ENCODE measurements around the gene RNF150.

RNF150 gene

DNA sequence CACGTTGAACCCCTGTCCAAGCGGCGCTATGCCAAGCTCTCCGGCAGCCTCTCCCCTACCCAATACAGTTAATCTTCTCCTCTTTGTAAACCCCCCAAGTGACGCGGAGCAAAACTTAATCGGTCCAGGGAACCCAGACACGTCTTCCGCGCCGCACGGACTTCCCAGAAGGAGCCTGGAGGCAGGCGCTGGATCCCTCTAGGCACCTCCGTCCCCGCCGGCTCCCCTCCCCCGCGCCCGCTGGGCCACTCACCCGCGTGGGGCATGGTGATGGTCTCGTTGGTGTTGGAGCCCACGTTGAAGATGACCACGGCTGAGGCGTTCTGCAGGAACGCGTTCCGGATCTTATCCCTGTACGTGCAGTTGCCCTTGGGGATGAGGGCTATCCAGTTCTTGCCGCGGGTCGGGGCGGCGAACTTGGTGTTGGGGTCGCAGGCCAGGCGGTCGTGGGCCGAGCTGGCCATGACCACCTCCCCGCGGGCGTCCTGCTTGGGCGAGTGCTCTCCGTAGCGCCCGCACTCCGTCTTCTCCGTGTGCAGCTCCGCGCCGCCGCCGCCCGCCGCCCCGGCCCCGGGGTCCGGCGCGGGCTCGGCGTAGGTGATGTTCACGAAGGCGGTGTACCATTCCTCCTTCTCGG, 1.1 kb downstream of the RNF150 start:
- DNase-seq (ENCODE audit: extremely low read depth in 1 of 2, low read depth in 1 of 2) = no peak

DNA sequence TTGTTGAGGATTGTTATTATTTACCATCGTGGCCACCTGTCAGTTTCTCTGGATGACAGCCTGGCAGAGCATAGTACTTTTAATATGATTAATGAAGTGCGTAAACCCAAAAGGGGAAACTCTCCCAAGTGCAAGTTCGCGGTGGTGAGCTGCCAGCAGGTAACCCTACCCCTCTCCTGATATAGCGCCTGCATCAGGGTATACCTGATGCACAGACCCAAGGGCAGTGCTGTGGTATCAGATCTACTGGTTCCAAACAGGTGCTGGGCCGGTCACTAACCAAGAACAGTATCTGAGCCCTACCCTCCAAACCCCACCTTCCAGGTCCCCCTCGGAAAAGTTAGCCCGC, 1.6 kb downstream of the RNF150 start:
- no peak for DNase-seq (ENCODE audit: extremely low read depth in 1 of 2, low read depth in 1 of 2)

DNA sequence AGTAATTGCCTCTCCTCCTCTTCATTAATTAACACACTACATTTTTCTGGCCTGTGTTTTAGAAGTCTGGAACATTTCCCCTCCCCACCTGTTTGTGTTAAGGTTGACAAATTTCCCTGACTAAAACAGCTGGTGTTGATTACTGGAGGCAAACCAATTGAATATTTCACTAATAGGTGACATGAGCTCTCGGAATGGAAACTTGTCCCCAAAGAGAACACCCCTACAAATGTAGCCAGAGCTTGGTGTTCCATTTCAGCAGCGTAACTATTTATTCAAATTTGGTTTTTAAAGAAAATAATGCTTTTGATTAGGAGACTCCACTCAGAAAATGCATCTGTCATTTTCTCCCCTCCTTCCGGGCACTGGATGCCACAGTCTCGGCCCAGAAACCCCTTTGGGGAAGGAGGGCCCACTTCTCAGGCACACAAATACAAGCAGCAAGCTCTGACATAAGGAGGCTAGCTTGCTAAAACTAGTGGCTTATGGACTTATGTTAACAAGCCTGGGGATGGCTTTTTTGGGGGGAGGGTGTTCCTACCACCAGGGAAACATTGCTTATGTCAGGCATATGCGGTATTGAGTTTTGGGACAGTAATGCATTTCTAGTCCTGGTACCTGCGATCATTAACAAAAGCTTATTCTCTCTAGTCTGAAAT, 2.2 kb downstream of the RNF150 start:
- no peak for DNase-seq (ENCODE audit: extremely low read depth in 1 of 2, low read depth in 1 of 2)

DNA sequence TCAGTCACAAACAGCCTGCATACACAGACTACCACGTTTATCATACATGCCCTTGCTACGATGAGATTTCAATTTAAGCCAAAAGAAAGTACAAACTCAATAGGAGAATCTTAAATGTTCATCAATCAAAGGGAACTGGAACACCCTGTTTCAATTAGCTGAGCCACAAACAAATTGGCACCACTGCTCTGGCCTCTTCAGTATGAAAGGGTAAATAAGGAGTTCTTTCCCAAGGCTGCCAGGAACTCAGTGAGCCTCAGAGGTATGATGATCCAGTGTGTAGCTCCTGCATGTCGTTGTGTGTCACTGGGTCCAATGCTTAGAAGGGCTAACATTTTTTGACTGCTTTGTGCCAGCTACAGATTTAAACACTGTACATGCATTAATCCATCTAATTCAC, 5.4 kb downstream of the RNF150 start:
- no peak for DNase-seq (ENCODE audit: extremely low read depth in 1 of 2, low read depth in 1 of 2)

GRCh38 chr4:141126769-141127168, 6.5 kb downstream of the RNF150 start:
- no peak for DNase-seq (ENCODE audit: extremely low read depth in 1 of 2, low read depth in 1 of 2)

- no peak for DNase-seq (ENCODE audit: extremely low read depth in 1 of 2, low read depth in 1 of 2)
Observed at GRCh38 chr4:141124224-141124623, 9.0 kb downstream of the RNF150 start.

DNA sequence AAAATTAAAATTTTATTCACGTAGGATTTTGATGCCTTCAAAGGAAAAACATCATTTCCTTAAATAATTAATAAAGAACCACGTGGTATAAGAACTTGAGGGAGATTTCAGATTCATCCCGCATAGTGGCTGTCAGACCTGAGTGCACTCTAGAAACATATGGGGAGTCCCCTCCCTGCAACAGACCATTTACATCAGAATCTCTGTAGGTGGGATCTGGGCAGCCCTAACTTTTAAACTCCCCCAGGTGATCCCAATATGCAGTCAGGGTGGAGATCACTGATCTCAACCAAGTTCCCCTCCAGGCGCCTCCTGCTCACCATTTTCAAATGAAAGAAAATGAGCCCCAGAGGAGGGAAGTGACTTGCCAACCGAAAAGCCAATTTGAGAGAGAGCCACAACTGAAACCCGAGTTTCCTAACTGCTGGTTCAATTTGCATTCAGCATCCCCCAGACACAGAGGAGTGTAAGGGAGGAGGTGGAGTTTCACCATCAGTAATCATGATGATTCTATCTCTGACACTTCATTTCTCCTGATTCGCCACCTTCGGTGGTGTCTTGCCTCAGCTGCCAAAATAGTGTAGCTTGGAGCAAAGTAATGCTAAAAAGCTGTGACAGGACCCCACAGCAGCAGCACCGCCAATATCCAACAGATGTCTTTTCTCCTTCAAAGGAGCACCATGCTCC, 11.4 kb downstream of the RNF150 start:
- DNase-seq (ENCODE audit: extremely low read depth in 1 of 2, low read depth in 1 of 2) = no peak

DNA sequence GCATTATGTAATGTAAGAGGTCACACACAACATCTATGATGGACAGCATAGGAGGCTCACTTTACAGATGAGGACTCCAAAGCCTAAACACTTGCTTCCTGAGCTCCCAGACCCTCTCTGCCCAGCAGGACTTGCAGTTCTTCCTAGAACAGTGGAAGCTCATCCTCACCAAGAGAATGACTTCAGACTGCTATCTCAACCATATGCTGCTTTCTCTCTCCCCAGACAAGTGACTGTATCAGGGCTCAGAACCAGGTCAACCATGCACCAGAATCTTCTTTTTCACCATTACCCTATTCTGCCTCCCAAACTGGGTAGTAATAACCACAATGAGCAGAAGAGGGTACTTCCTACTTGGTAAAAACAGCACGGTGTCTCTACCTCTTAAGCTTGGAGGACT, 12.2 kb downstream of the RNF150 start:
- no peak for DNase-seq (ENCODE audit: extremely low read depth in 1 of 2, low read depth in 1 of 2)

DNA sequence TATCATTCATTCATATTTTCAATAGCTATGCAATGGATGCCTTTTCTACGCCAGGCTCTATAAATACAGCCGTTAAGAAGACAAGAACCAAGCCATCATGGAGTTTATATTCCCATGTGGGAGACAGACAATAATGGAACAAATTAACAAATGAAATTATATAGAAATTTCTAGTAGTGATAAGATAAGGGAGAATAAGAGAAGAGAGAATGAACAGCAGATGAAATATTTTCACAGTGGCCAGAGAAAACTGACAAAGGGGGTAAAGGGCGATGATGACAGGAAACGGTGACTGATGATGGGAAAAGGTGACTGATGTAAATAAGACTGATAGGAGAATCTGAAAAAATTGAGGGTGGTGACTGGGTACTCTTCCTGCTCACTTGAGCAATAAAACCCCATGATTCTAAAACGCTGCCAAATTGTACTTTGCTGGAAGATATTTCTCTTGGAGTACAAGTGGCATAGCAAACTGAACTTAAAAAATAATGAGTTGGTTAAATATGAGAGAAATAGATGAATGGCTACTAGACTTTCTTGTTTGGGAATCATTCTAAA, 13.2 kb downstream of the RNF150 start:
- DNase-seq (ENCODE audit: extremely low read depth in 1 of 2, low read depth in 1 of 2) = no peak

GRCh38 chr4:141119071-141119470, 14.2 kb downstream of the RNF150 start:
- DNase-seq (ENCODE audit: extremely low read depth in 1 of 2, low read depth in 1 of 2) = no peak

GRCh38 chr4:141118381-141118780, 14.9 kb downstream of the RNF150 start:
- no peak for DNase-seq (ENCODE audit: extremely low read depth in 1 of 2, low read depth in 1 of 2)

DNA sequence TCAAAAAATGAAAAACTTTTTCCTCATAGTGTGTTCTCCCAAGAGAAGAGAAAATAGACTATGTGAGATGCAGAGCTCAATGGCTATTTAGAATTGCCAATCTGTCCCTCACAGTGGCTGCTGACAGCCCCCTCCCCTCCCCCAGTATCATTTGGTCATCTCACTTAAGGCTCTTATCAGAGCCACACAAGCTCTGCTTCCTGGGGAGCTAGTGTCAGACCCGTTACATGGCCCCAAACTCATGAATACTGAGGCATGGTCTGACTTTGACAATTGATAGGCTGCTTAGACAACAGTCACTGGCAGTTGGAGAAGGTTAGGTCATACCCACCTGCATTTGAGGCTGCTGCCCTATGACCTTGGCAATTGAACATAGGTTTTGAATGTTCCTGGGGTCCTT, 15.3 kb downstream of the RNF150 start:
- DNase-seq (ENCODE audit: extremely low read depth in 1 of 2, low read depth in 1 of 2) = no peak

DNA sequence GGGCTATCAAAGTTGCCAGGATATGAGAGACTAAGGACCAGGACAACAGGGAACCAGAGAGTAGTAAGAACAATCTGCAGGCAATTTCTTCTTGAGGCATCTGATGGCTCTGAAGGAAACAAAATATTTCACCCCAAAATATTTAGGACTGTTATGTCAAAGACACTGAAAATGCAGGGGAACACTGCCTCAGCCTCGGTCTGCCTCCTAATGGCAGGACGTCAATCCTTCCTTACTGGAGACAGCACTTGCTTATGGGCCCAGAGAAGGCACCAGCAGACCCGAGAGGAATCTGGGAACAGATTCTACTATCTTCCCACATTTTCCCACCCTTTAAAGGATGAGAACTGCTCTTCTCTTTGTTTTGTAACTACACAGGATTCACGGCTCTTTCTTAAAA, 23.3 kb downstream of the RNF150 start:
- no peak for DNase-seq (ENCODE audit: extremely low read depth in 1 of 2, low read depth in 1 of 2)

DNA sequence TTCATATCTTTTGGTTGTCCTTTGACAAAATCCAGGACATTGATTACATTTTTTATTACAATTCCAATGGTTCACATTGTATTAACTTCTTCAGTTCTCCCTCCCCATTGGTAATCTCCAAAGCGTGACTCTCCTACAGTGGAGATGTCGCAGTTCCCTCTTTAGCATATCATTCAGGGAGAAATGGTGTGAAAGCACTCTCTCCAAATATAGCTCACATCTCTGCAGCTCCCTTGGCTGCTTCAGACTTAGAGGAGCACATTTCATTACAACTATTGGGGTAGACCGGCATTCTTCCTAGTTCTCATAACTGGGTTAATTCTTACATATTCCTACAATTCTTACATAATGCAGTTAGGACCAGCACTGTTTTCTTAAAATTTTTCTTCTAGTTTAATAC, 25.3 kb downstream of the RNF150 start:
- no peak for DNase-seq (ENCODE audit: extremely low read depth in 1 of 2, low read depth in 1 of 2)

DNA sequence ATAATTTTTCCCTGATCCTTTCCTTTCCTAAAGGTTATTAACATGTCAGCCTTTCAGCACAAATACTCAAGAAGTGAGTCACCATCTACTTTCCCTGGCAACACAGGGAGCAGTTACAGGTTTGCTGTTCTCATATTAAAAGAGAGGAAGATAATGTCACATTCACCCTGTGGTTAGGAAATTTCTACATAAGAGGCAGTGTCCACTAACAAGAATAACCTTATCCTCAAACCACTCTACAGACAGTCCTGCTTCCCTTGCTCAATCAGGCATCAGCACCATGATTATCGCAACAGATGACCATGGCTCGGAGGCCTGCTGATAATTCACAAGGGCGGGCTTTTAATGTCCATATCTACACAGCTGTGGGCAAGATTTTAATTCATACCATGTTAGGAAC, 30.9 kb downstream of the RNF150 start:
- DNase-seq (ENCODE audit: extremely low read depth in 1 of 2, low read depth in 1 of 2) = no peak

DNA sequence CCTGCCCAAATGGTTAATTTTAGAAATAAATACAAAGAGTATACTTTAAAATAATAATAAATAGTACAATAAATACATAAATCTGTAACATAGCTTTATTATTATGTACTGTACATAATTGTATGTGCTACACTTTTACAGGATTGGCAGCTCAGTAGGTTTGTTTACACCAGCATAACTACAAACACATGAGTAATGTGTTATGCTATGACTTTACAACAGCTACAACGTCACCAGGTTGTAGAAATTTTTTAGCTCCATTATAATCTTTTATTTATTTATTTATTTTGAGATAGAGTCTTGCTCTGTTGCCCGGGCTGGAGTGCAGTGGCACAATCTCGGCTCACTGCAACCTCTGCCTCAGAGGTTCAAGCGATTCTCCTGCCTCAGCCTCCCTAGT, 31.8 kb downstream of the RNF150 start:
- no peak for DNase-seq (ENCODE audit: extremely low read depth in 1 of 2, low read depth in 1 of 2)

DNA sequence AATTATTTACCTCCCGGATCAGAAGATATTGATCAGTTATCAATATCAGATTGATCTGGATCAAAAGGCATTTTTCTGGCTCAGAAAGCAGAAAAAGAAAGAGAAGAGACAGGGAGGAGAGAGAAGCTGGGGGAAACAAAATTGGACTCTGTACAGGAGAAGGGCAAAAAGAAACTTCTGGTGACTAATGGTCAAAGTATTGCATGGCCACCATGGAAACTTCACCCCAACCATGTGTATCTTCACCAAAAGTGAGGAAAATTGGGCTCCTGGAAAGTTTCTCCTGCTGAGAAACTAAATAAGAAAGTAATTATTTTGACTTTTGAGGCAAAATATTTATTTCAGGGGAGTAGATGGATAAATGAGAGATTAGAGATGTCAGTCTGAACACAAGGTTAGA, 33.9 kb downstream of the RNF150 start:
- no peak for DNase-seq (ENCODE audit: extremely low read depth in 1 of 2, low read depth in 1 of 2)

GRCh38 chr4:141098163-141098562, 35.1 kb downstream of the RNF150 start:
- DNase-seq (ENCODE audit: extremely low read depth in 1 of 2, low read depth in 1 of 2) = no peak

- DNase-seq (ENCODE audit: extremely low read depth in 1 of 2, low read depth in 1 of 2) = no peak
Observed at GRCh38 chr4:141090473-141090872, 42.8 kb downstream of the RNF150 start.

- DNase-seq (ENCODE audit: extremely low read depth in 1 of 2, low read depth in 1 of 2) = no peak
Observed at GRCh38 chr4:141081921-141082395, 51.3 kb downstream of the RNF150 start.

DNA sequence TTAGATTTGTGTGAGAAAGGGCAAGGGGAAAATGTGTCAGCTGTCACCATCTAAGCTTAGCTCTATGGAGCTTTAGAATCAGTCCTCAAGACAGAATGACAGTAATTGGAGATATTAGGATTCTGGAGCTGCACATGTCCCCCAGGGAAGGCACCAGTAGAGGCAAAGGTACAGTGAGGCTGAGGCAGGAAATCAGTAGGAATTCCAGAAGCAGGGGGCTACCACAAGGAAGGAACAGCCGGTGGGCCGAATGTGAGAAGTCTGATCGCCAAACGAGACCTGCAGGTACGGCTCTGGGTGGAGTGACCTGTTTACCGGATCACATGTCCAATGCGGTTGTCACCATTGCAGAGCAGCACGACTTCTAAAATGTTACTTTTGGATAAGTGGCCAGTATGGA, 52.6 kb downstream of the RNF150 start:
- DNase-seq (ENCODE audit: extremely low read depth in 1 of 2, low read depth in 1 of 2) = no peak

- no peak for DNase-seq (ENCODE audit: extremely low read depth in 1 of 2, low read depth in 1 of 2)
Observed at GRCh38 chr4:141079393-141079930, 53.8 kb downstream of the RNF150 start.
